Measurements from ENCODE around the gene TCF15.

- TF ChIP-seq, protein P1, sequence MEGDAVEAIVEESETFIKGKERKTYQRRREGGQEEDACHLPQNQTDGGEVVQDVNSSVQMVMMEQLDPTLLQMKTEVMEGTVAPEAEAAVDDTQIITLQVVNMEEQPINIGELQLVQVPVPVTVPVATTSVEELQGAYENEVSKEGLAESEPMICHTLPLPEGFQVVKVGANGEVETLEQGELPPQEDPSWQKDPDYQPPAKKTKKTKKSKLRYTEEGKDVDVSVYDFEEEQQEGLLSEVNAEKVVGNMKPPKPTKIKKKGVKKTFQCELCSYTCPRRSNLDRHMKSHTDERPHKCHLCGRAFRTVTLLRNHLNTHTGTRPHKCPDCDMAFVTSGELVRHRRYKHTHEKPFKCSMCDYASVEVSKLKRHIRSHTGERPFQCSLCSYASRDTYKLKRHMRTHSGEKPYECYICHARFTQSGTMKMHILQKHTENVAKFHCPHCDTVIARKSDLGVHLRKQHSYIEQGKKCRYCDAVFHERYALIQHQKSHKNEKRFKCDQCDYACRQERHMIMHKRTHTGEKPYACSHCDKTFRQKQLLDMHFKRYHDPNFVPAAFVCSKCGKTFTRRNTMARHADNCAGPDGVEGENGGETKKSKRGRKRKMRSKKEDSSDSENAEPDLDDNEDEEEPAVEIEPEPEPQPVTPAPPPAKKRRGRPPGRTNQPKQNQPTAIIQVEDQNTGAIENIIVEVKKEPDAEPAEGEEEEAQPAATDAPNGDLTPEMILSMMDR (IDR thresholded peaks at IDR 0.05; ENCODE audit: low read depth, low read length, missing input control) = no peak
- TF ChIP-seq SP1 (IDR thresholded peaks at IDR 0.05) (no peak), TAF1 (conservative IDR thresholded peaks at IDR 0.05) (no peak), FOXA2 (IDR thresholded peaks at IDR 0.05) (no peak), JUND (IDR thresholded peaks at IDR 0.05) (no peak), RAD21 (IDR thresholded peaks at IDR 0.05) (no peak), GABPA (IDR thresholded peaks at IDR 0.05 in 1 of 2, conservative IDR thresholded peaks at IDR 0.05 in 1 of 2) (no peak), FOXA1 (IDR thresholded peaks at IDR 0.05) (no peak), EGR1 (IDR thresholded peaks at IDR 0.05; ENCODE audit: low read depth in 2 of 2) (no peak), YY1 (IDR thresholded peaks at IDR 0.05) (no peak), ATF3 (IDR thresholded peaks at IDR 0.05) (no peak)
- TF ChIP-seq, protein P2, sequence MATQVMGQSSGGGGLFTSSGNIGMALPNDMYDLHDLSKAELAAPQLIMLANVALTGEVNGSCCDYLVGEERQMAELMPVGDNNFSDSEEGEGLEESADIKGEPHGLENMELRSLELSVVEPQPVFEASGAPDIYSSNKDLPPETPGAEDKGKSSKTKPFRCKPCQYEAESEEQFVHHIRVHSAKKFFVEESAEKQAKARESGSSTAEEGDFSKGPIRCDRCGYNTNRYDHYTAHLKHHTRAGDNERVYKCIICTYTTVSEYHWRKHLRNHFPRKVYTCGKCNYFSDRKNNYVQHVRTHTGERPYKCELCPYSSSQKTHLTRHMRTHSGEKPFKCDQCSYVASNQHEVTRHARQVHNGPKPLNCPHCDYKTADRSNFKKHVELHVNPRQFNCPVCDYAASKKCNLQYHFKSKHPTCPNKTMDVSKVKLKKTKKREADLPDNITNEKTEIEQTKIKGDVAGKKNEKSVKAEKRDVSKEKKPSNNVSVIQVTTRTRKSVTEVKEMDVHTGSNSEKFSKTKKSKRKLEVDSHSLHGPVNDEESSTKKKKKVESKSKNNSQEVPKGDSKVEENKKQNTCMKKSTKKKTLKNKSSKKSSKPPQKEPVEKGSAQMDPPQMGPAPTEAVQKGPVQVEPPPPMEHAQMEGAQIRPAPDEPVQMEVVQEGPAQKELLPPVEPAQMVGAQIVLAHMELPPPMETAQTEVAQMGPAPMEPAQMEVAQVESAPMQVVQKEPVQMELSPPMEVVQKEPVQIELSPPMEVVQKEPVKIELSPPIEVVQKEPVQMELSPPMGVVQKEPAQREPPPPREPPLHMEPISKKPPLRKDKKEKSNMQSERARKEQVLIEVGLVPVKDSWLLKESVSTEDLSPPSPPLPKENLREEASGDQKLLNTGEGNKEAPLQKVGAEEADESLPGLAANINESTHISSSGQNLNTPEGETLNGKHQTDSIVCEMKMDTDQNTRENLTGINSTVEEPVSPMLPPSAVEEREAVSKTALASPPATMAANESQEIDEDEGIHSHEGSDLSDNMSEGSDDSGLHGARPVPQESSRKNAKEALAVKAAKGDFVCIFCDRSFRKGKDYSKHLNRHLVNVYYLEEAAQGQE (IDR thresholded peaks at IDR 0.05) = no peak
Measured at GRCh38 chr20:605237-605636, 4.9 kb downstream of the TCF15 start.
